Measurements from ENCODE around the gene PTPRD.

Gene PTPRD

DNA sequence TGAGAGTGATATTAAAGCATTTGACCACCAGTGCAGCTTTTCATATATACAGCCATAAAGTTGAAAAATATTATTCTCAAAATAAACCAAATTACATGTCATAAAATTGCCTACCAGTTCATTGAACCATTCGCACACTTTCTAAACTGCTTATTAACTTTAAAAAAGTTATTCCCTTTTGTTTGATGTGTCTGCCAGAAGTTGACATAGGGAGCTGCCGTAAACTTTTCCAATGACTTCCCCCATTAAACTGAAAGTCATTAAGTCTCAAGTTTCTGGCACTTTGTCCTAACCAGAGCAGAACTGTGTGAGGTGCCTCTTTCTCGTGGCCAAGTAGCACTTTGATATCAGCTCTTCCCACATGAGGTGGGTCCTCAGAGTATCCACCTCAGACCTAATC is 2231.2 kb downstream of the PTPRD start:
- TF ChIP-seq SIN3A (IDR thresholded peaks at IDR 0.05; ENCODE audit: borderline replicate concordance, insufficient read depth, low read length), result no peak
- no peak for TF ChIP-seq FOXP2 (optimal IDR thresholded peaks at IDR 0.05; ENCODE audit: borderline replicate concordance, extremely low read depth, extremely low read length, insufficient read depth)
- no peak for TF ChIP-seq TAF1 (IDR thresholded peaks at IDR 0.05; ENCODE audit: borderline replicate concordance, insufficient read depth, low read length)
- TF ChIP-seq POLR2AphosphoS5 (IDR thresholded peaks at IDR 0.05; ENCODE audit: low read depth, low read length), result no peak
- TF ChIP-seq REST (IDR thresholded peaks at IDR 0.05; ENCODE audit: insufficient read depth in 1 of 2, low read depth in 2 of 2, low read length in 2 of 2), result no peak

- no peak for TF ChIP-seq SIN3A (IDR thresholded peaks at IDR 0.05; ENCODE audit: borderline replicate concordance, insufficient read depth, low read length)
These were observed 2238.3 kb downstream of the PTPRD start for GRCh38 chr9:8374471-8374870.

GRCh38 chr9:8371686-8372085 is 2241.1 kb downstream of the PTPRD start:
- TF ChIP-seq REST (IDR thresholded peaks at IDR 0.05; ENCODE audit: insufficient read depth in 1 of 2, low read depth in 2 of 2, low read length in 2 of 2) (no peak), POLR2AphosphoS5 (IDR thresholded peaks at IDR 0.05; ENCODE audit: low read depth, low read length) (no peak), TAF1 (IDR thresholded peaks at IDR 0.05; ENCODE audit: borderline replicate concordance, insufficient read depth, low read length) (no peak), FOXP2 (optimal IDR thresholded peaks at IDR 0.05; ENCODE audit: borderline replicate concordance, extremely low read depth, extremely low read length, insufficient read depth) (no peak), SIN3A (IDR thresholded peaks at IDR 0.05; ENCODE audit: borderline replicate concordance, insufficient read depth, low read length) (no peak)

DNA sequence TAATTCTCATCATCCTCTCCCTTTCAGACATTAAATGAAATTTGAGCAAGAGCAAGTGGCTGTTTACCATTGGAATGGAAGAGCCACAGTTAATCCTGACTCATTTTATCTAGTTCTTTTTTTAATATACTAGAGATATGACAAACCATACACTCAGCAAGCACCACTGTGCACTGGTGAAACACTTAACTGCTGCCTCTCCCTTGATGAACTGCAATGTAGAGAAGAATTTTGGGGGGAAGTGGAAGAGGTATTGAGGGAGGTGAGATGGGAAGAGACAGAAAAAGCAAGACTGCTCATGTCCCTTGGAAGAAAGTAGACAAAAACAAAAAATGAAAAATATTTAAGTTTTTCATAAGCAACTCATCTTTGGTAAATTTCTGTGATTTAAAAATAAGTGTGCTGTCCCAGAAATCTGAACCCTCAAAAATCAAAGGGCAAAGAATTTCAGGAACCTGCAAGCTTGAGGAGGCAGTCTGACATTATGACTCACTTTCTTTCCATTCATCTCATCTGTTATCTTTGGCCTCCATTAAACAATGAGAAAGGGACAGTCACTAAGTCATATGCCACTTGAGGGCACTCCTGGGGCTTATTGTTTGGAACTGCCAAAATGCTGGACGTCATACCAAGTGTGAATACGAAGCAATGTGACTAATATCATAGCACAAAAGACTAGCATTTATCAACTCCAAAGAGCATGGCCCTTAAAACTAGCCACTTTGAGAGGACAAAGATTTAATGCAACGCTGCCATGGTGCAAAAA is 2246.5 kb downstream of the PTPRD start:
- TF ChIP-seq REST (IDR thresholded peaks at IDR 0.05; ENCODE audit: insufficient read depth in 1 of 2, low read depth in 2 of 2, low read length in 2 of 2), result no peak
- TF ChIP-seq TAF1 (IDR thresholded peaks at IDR 0.05; ENCODE audit: borderline replicate concordance, insufficient read depth, low read length), result no peak
- TF ChIP-seq POLR2AphosphoS5 (IDR thresholded peaks at IDR 0.05; ENCODE audit: low read depth, low read length), result no peak
- TF ChIP-seq FOXP2 (optimal IDR thresholded peaks at IDR 0.05; ENCODE audit: borderline replicate concordance, extremely low read depth, extremely low read length, insufficient read depth), result no peak
- no peak for TF ChIP-seq SIN3A (IDR thresholded peaks at IDR 0.05; ENCODE audit: borderline replicate concordance, insufficient read depth, low read length)

GRCh38 chr9:8365466-8366160 is 2247.2 kb downstream of the PTPRD start:
- TF ChIP-seq SIN3A (IDR thresholded peaks at IDR 0.05; ENCODE audit: borderline replicate concordance, insufficient read depth, low read length) (no peak), POLR2AphosphoS5 (IDR thresholded peaks at IDR 0.05; ENCODE audit: low read depth, low read length) (no peak), FOXP2 (optimal IDR thresholded peaks at IDR 0.05; ENCODE audit: borderline replicate concordance, extremely low read depth, extremely low read length, insufficient read depth) (no peak), TAF1 (IDR thresholded peaks at IDR 0.05; ENCODE audit: borderline replicate concordance, insufficient read depth, low read length) (no peak), REST (IDR thresholded peaks at IDR 0.05; ENCODE audit: insufficient read depth in 1 of 2, low read depth in 2 of 2, low read length in 2 of 2) (no peak)

All from PFSK-1 (cell line).